Measurements from ENCODE around the gene CDC14A. TPM values are rescaled to one million over a fixed set of nuclear protein-coding genes. Genes with fewer than 3 reads are reported as not detected.

Gene CDC14A
- total RNA-seq: 10 to 100 TPM; 17.8 to 24.1 TPM

GRCh38 chr1:100352267-100353070 lies at the start of gene CDC14A:
TSS of gene CDC14A (plus strand) at chr1:100352506. CDS start at chr1:100352955, 449 bp downstream.
- Mint-ChIP-seq H3K9me3 (no peaks in the 10 kb centered on the region), H3K4me3 (peak within 1 kb of the TSS; percentile 99), H3K27me3 (ENCODE audit: low read depth) (no peaks in the 10 kb centered on the region), H3K4me1 (ENCODE audit: low read depth) (peaks cover 47% of the 10 kb centered on the region), H3K27ac (peak within 1 kb of the TSS; percentile 96), H3K36me3 (ENCODE audit: insufficient read depth in 2 of 2) (peaks cover 12 to 25% of the 10 kb centered on the region in 2 donors)
- DNase-seq (peak; percentile 89 to 92), ATAC-seq (replicated peaks in 1 of 2) (peak; percentile 73 to 76)

GRCh38 chr1:100302739-100303138 lies 49.6 kb upstream of the CDC14A start:
- Mint-ChIP-seq H3K36me3 (ENCODE audit: insufficient read depth in 2 of 2) (peaks cover 0 to 4% of the 10 kb centered on the region in 2 donors), H3K4me1 (ENCODE audit: low read depth) (peaks cover 28% of the 10 kb centered on the region), H3K27me3 (ENCODE audit: low read depth) (no peaks in the 10 kb centered on the region), H3K27ac (no peak overlapping the region), H3K4me3 (no peak overlapping the region), H3K9me3 (peaks cover 0 to 3% of the 10 kb centered on the region in 2 donors)
- ATAC-seq (replicated peaks in 1 of 2) (no peak), DNase-seq (no peak)

GRCh38 chr1:100304227-100304626 lies 48.1 kb upstream of the CDC14A start:
- H3K27me3 Mint-ChIP-seq (ENCODE audit: low read depth): no peaks in the 10 kb centered on the region
- DNase-seq (no peak), ATAC-seq (replicated peaks in 1 of 2) (no peak)
- peaks cover 2 to 4% of the 10 kb centered on the region in 2 donors for H3K36me3 Mint-ChIP-seq (ENCODE audit: insufficient read depth in 2 of 2)
- H3K4me3 Mint-ChIP-seq: no peak overlapping the region
- H3K27ac Mint-ChIP-seq: no peak overlapping the region
- H3K9me3 Mint-ChIP-seq: peaks cover 2 to 3% of the 10 kb centered on the region in 2 donors
- H3K4me1 Mint-ChIP-seq (ENCODE audit: low read depth): peaks cover 32% of the 10 kb centered on the region

- no peak for DNase-seq
- no peak for ATAC-seq (replicated peaks in 1 of 2)
- no peaks in the 10 kb centered on the region for H3K27me3 Mint-ChIP-seq (ENCODE audit: low read depth)
- H3K9me3 Mint-ChIP-seq: peaks cover 2 to 3% of the 10 kb centered on the region in 2 donors
- H3K36me3 Mint-ChIP-seq (ENCODE audit: insufficient read depth in 2 of 2): peaks cover 2 to 4% of the 10 kb centered on the region in 2 donors
- no peak overlapping the region for H3K4me3 Mint-ChIP-seq
- H3K4me1 Mint-ChIP-seq (ENCODE audit: low read depth): peaks cover 25% of the 10 kb centered on the region
- H3K27ac Mint-ChIP-seq: no peak overlapping the region
Observed at GRCh38 chr1:100304921-100305320, 47.4 kb upstream of the CDC14A start.

- ATAC-seq (replicated peaks in 1 of 2) (no peak), DNase-seq (no peak)
- H3K27me3 Mint-ChIP-seq (ENCODE audit: low read depth): no peaks in the 10 kb centered on the region
- H3K27ac Mint-ChIP-seq: no peak overlapping the region
- H3K9me3 Mint-ChIP-seq: peaks cover 2 to 3% of the 10 kb centered on the region in 2 donors
- peaks cover 25% of the 10 kb centered on the region for H3K4me1 Mint-ChIP-seq (ENCODE audit: low read depth)
- peaks cover 4 to 7% of the 10 kb centered on the region in 2 donors for H3K36me3 Mint-ChIP-seq (ENCODE audit: insufficient read depth in 2 of 2)
- no peak overlapping the region for H3K4me3 Mint-ChIP-seq
Observed at GRCh38 chr1:100305954-100306353, 46.4 kb upstream of the CDC14A start.

GRCh38 chr1:100306735-100307313 lies 45.5 kb upstream of the CDC14A start:
- H3K4me1 Mint-ChIP-seq (ENCODE audit: low read depth): peaks cover 25% of the 10 kb centered on the region
- no peaks in the 10 kb centered on the region for H3K27me3 Mint-ChIP-seq (ENCODE audit: low read depth)
- peaks cover 2 to 3% of the 10 kb centered on the region in 2 donors for H3K9me3 Mint-ChIP-seq
- ATAC-seq (replicated peaks in 1 of 2): peak; percentile 78 to 84
- peak overlapping the region in 1 of 2 donors; percentile 3 for H3K4me3 Mint-ChIP-seq
- H3K27ac Mint-ChIP-seq: peak overlapping the region; percentile 5
- H3K36me3 Mint-ChIP-seq (ENCODE audit: insufficient read depth in 2 of 2): peaks cover 4 to 7% of the 10 kb centered on the region in 2 donors
- DNase-seq: no peak

- Mint-ChIP-seq H3K36me3 (ENCODE audit: insufficient read depth in 2 of 2) (peaks cover 4 to 7% of the 10 kb centered on the region in 2 donors), H3K9me3 (peaks cover 2 to 3% of the 10 kb centered on the region in 2 donors), H3K4me3 (no peak overlapping the region), H3K27me3 (ENCODE audit: low read depth) (no peaks in the 10 kb centered on the region), H3K4me1 (ENCODE audit: low read depth) (peaks cover 25% of the 10 kb centered on the region), H3K27ac (no peak overlapping the region)
- ATAC-seq (replicated peaks in 1 of 2) (peak; percentile 75 to 76), DNase-seq (no peak)
Observed at GRCh38 chr1:100308777-100309176, 43.5 kb upstream of the CDC14A start.

- no peaks in the 10 kb centered on the region for H3K27me3 Mint-ChIP-seq (ENCODE audit: low read depth)
- peaks cover 25% of the 10 kb centered on the region for H3K4me1 Mint-ChIP-seq (ENCODE audit: low read depth)
Observed at GRCh38 chr1:100309863-100310262, 42.4 kb upstream of the CDC14A start.

GRCh38 chr1:100313382-100313781 lies 38.9 kb upstream of the CDC14A start:
- no peak overlapping the region for H3K27ac Mint-ChIP-seq
- H3K4me3 Mint-ChIP-seq: no peak overlapping the region
- peaks cover 4% of the 10 kb centered on the region in 2 donors for H3K9me3 Mint-ChIP-seq
- H3K36me3 Mint-ChIP-seq (ENCODE audit: insufficient read depth in 2 of 2): peaks cover 7 to 12% of the 10 kb centered on the region in 2 donors
- H3K4me1 Mint-ChIP-seq (ENCODE audit: low read depth): peaks cover 3% of the 10 kb centered on the region
- no peak for DNase-seq
- no peak for ATAC-seq (replicated peaks in 1 of 2)
- no peaks in the 10 kb centered on the region for H3K27me3 Mint-ChIP-seq (ENCODE audit: low read depth)

More at GRCh38 chr1:100309863-100310262, 42.4 kb upstream of the CDC14A start:
- H3K36me3 Mint-ChIP-seq (ENCODE audit: insufficient read depth in 2 of 2): peaks cover 4 to 7% of the 10 kb centered on the region in 2 donors
- ATAC-seq (replicated peaks in 1 of 2) (no peak), DNase-seq (no peak)
- H3K27ac Mint-ChIP-seq: no peak overlapping the region
- H3K9me3 Mint-ChIP-seq: peaks cover 2 to 3% of the 10 kb centered on the region in 2 donors
- no peak overlapping the region for H3K4me3 Mint-ChIP-seq

GRCh38 chr1:100316622-100317021 lies 35.7 kb upstream of the CDC14A start:
- peaks cover 8 to 9% of the 10 kb centered on the region in 2 donors for H3K9me3 Mint-ChIP-seq
- H3K4me1 Mint-ChIP-seq (ENCODE audit: low read depth): no peaks in the 10 kb centered on the region
- DNase-seq (no peak), ATAC-seq (replicated peaks in 1 of 2) (no peak)
- no peak overlapping the region for H3K27ac Mint-ChIP-seq
- H3K4me3 Mint-ChIP-seq: no peak overlapping the region
- no peaks in the 10 kb centered on the region for H3K27me3 Mint-ChIP-seq (ENCODE audit: low read depth)
- peaks cover 12 to 15% of the 10 kb centered on the region in 2 donors for H3K36me3 Mint-ChIP-seq (ENCODE audit: insufficient read depth in 2 of 2)

- Mint-ChIP-seq H3K27me3 (ENCODE audit: low read depth) (no peaks in the 10 kb centered on the region), H3K27ac (no peak overlapping the region), H3K4me1 (ENCODE audit: low read depth) (peaks cover 15% of the 10 kb centered on the region), H3K36me3 (ENCODE audit: insufficient read depth in 2 of 2) (peaks cover 12 to 15% of the 10 kb centered on the region in 2 donors), H3K4me3 (no peak overlapping the region), H3K9me3 (peaks cover 8 to 9% of the 10 kb centered on the region in 2 donors)
- ATAC-seq (replicated peaks in 1 of 2): no peak
- no peak for DNase-seq
Observed at GRCh38 chr1:100320311-100321099, 31.8 kb upstream of the CDC14A start.

- DNase-seq (no peak), ATAC-seq (replicated peaks in 1 of 2) (no peak)
- peaks cover 8 to 9% of the 10 kb centered on the region in 2 donors for H3K9me3 Mint-ChIP-seq
- no peak overlapping the region for H3K4me3 Mint-ChIP-seq
- peaks cover 12% of the 10 kb centered on the region in 2 donors for H3K36me3 Mint-ChIP-seq (ENCODE audit: insufficient read depth in 2 of 2)
- H3K27ac Mint-ChIP-seq: no peak overlapping the region
- H3K27me3 Mint-ChIP-seq (ENCODE audit: low read depth): no peaks in the 10 kb centered on the region
- peaks cover 15% of the 10 kb centered on the region for H3K4me1 Mint-ChIP-seq (ENCODE audit: low read depth)
Observed at GRCh38 chr1:100321100-100321493, 31.2 kb upstream of the CDC14A start.

- DNase-seq (no peak), ATAC-seq (replicated peaks in 1 of 2) (no peak)
- Mint-ChIP-seq H3K27me3 (ENCODE audit: low read depth) (no peaks in the 10 kb centered on the region), H3K27ac (no peak overlapping the region), H3K9me3 (peaks cover 8 to 9% of the 10 kb centered on the region in 2 donors), H3K36me3 (ENCODE audit: insufficient read depth in 2 of 2) (peaks cover 9 to 10% of the 10 kb centered on the region in 2 donors), H3K4me1 (ENCODE audit: low read depth) (peaks cover 15% of the 10 kb centered on the region), H3K4me3 (no peak overlapping the region)
Observed at GRCh38 chr1:100321506-100321905, 30.8 kb upstream of the CDC14A start.
